Upper lobe of right lung (tissue), 1 donor: ENCODE measurements around the gene ULK1. TPM values are rescaled to one million over a fixed set of nuclear protein-coding genes. Genes with fewer than 3 reads are reported as not detected.

ENCODE experiments used
- ATAC-seq: fragments of 200-7000 bp; cut with Tn5 transposase; one replicate; pipeline ENCODE4 v1.9.1; 2020; ENCODE audit warnings: mild to moderate bottlenecking, moderate library complexity
- DNase-seq: peaks from one replicate; pipeline ENCODE4 v3.0.0-alpha.2; 2020
- H3K27ac ChIP-seq: fragments of 200-600 bp; one replicate; pipeline ENCODE4 v1.8.0; 2022
- H3K27me3 ChIP-seq: fragments of 200-600 bp; one replicate; pipeline ENCODE4 v1.8.0; 2022; ENCODE audit warnings: mild to moderate bottlenecking
- H3K36me3 ChIP-seq: fragments of 200-600 bp; one replicate; pipeline ENCODE4 v1.8.0; 2022
- H3K4me1 ChIP-seq: fragments of 200-600 bp; one replicate; pipeline ENCODE4 v1.8.0; 2022
- H3K4me3 ChIP-seq: fragments of 200-600 bp; one replicate; pipeline ENCODE4 v1.8.0; 2022; ENCODE audit warnings: mild to moderate bottlenecking
- H3K9me3 ChIP-seq: fragments of 200-600 bp; one replicate; pipeline ENCODE4 v1.8.0; 2022
- CTCF ChIP-seq: fragments of 200-600 bp; IDR thresholded peaks from one replicate; pipeline ENCODE4 v1.8.0; 2022; ENCODE audit warnings: antibody characterized with exemption
- intact Hi-C: fragments of 100-400 bp; cut with DNase I; formaldehyde crosslinking; loops from one replicate; pipeline ENCODE4 v1.11.0; 2022
- total RNA-seq: library from RNA; stranded (reverse); fragmentation: NEBNext Ultra II Directional; extraction: Animal tissue kit (Norgen Biotek cat#: 25700); gene quantifications from one replicate; pipeline ENCODE4 v1.2.1, GENCODE V29; 2021
- donor health status: DM: no; HTN: yes; CAD: no; lungs with severe emphysema.

The ULK1 gene
- total RNA-seq, 1 donor from 2014 or later = 32.4 TPM

- no peak for DNase-seq
- TF ChIP-seq CTCF = no peak
- intact Hi-C loops = no loop called here
- H3K27me3 ChIP-seq = no peaks in the 10 kb centered on the region
- no peaks in the 10 kb centered on the region for H3K9me3 ChIP-seq
- H3K27ac ChIP-seq = no peak overlapping the region
- no peak for ATAC-seq
- H3K4me1 ChIP-seq = no peaks in the 10 kb centered on the region
- H3K4me3 ChIP-seq = no peak overlapping the region
- H3K36me3 ChIP-seq = no peaks in the 10 kb centered on the region
Measured at GRCh38 chr12:131849700-131850553, 44.5 kb upstream of the ULK1 start.

- intact Hi-C loops = no loop called here
- peaks cover 8% of the 10 kb centered on the region for H3K27me3 ChIP-seq
- no peaks in the 10 kb centered on the region for H3K4me1 ChIP-seq
- no peak for TF ChIP-seq CTCF
- H3K27ac ChIP-seq = no peak overlapping the region
- no peak for DNase-seq
- H3K9me3 ChIP-seq = no peaks in the 10 kb centered on the region
- ATAC-seq = no peak
- no peaks in the 10 kb centered on the region for H3K36me3 ChIP-seq
- H3K4me3 ChIP-seq = no peak overlapping the region
Measured at GRCh38 chr12:131850856-131851559, 43.4 kb upstream of the ULK1 start.

- TF ChIP-seq CTCF = no peak
- DNase-seq (no peak), ATAC-seq (no peak)
- peaks cover 10% of the 10 kb centered on the region for H3K27me3 ChIP-seq
- intact Hi-C loops = no loop called here
- no peak overlapping the region for H3K27ac ChIP-seq
- H3K9me3 ChIP-seq = no peaks in the 10 kb centered on the region
- no peaks in the 10 kb centered on the region for H3K36me3 ChIP-seq
- no peaks in the 10 kb centered on the region for H3K4me1 ChIP-seq
- no peak overlapping the region for H3K4me3 ChIP-seq
Measured at GRCh38 chr12:131851741-131852550, 42.5 kb upstream of the ULK1 start.

- no peak for TF ChIP-seq CTCF
- Histone ChIP-seq H3K36me3 (no peaks in the 10 kb centered on the region), H3K4me3 (no peak overlapping the region), H3K27me3 (peaks cover 10% of the 10 kb centered on the region), H3K4me1 (no peaks in the 10 kb centered on the region), H3K27ac (no peak overlapping the region), H3K9me3 (no peaks in the 10 kb centered on the region)
- no peak for ATAC-seq
- DNase-seq = no peak
- intact Hi-C loops = no loop called here
Measured at GRCh38 chr12:131852551-131853299, 41.7 kb upstream of the ULK1 start.
